Measurements from ENCODE around the gene SPATA20.

GRCh38 chr17:50560931-50561745, 14.2 kb downstream of the SPATA20 start:
- TF ChIP-seq CTCF (IDR thresholded peaks at IDR 0.05) (no peak), RAD21 (conservative IDR thresholded peaks at IDR 0.05 in 1 of 2, IDR thresholded peaks at IDR 0.05 in 1 of 2) (no peak), JUN (IDR thresholded peaks at IDR 0.05) (no peak), BCL3 (IDR thresholded peaks at IDR 0.05) (no peak), POLR2A (IDR thresholded peaks at IDR 0.05; ENCODE audit: low read length) (no peak), MYC (IDR thresholded peaks at IDR 0.05; ENCODE audit: borderline replicate concordance, low read length) (no peak), NPAS2 (CRISPR knock-in tag; IDR thresholded peaks at IDR 0.05; ENCODE audit: borderline replicate concordance) (no peak), RCOR1 (IDR thresholded peaks at IDR 0.05; ENCODE audit: low read depth, low read length) (no peak), POLR2AphosphoS2 (conservative IDR thresholded peaks at IDR 0.05; ENCODE audit: low read length) (no peak), ESRRA (IDR thresholded peaks at IDR 0.05; ENCODE audit: borderline replicate concordance, low read length) (no peak), KDM1A (IDR thresholded peaks at IDR 0.05; ENCODE audit: low read depth) (no peak), MAFK (IDR thresholded peaks at IDR 0.05; ENCODE audit: partially characterized antibody) (no peak)
- TF ChIP-seq, protein P1, sequence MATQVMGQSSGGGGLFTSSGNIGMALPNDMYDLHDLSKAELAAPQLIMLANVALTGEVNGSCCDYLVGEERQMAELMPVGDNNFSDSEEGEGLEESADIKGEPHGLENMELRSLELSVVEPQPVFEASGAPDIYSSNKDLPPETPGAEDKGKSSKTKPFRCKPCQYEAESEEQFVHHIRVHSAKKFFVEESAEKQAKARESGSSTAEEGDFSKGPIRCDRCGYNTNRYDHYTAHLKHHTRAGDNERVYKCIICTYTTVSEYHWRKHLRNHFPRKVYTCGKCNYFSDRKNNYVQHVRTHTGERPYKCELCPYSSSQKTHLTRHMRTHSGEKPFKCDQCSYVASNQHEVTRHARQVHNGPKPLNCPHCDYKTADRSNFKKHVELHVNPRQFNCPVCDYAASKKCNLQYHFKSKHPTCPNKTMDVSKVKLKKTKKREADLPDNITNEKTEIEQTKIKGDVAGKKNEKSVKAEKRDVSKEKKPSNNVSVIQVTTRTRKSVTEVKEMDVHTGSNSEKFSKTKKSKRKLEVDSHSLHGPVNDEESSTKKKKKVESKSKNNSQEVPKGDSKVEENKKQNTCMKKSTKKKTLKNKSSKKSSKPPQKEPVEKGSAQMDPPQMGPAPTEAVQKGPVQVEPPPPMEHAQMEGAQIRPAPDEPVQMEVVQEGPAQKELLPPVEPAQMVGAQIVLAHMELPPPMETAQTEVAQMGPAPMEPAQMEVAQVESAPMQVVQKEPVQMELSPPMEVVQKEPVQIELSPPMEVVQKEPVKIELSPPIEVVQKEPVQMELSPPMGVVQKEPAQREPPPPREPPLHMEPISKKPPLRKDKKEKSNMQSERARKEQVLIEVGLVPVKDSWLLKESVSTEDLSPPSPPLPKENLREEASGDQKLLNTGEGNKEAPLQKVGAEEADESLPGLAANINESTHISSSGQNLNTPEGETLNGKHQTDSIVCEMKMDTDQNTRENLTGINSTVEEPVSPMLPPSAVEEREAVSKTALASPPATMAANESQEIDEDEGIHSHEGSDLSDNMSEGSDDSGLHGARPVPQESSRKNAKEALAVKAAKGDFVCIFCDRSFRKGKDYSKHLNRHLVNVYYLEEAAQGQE (IDR thresholded peaks at IDR 0.05): no peak
- TF ChIP-seq, protein P2, sequence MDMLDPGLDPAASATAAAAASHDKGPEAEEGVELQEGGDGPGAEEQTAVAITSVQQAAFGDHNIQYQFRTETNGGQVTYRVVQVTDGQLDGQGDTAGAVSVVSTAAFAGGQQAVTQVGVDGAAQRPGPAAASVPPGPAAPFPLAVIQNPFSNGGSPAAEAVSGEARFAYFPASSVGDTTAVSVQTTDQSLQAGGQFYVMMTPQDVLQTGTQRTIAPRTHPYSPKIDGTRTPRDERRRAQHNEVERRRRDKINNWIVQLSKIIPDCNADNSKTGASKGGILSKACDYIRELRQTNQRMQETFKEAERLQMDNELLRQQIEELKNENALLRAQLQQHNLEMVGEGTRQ (IDR thresholded peaks at IDR 0.05): no peak

Measured in A549 (cell line).